MV-4-11 (cell line): ENCODE results near the gene MYBPHL.

Experiments used
- DNase-seq: peaks from one replicate; lab custom pipeline; 2025; lab: John Stamatoyannopoulos, UW

Gene MYBPHL

DNA sequence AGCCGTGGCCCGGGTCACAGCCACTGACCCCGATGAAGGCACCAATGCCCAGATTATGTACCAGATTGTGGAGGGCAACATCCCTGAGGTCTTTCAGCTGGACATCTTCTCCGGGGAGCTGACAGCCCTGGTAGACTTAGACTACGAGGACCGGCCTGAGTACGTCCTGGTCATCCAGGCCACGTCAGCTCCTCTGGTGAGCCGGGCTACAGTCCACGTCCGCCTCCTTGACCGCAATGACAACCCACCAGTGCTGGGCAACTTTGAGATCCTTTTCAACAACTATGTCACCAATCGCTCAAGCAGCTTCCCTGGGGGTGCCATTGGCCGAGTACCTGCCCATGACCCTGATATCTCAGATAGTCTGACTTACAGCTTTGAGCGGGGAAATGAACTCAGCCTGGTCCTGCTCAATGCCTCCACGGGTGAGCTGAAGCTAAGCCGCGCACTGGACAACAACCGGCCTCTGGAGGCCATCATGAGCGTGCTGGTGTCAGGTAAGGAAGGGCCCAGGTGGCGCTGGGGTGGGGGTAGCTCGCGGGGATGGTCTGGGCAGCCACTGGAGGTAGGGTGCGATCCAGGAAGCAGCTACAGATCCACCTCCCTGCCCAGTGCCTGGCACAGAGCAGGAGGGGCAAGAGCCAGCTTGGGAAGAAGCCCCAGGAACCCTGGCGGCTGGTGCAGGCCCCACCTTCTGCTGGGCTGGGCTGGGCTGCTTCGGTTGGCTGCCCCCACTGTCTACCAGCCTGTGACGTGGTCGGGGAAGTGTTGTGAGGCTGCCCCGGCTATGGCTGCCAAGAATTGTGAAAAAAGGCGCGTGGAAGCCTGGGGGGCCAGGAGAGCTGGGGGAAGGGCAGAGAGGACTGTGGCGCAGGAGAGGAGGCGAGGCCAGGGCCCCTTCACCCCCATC is 53.7 kb downstream of the MYBPHL start:
- no peak for DNase-seq

- no peak for DNase-seq
These were observed 54.5 kb downstream of the MYBPHL start for GRCh38 chr1:109252167-109252892.

DNA sequence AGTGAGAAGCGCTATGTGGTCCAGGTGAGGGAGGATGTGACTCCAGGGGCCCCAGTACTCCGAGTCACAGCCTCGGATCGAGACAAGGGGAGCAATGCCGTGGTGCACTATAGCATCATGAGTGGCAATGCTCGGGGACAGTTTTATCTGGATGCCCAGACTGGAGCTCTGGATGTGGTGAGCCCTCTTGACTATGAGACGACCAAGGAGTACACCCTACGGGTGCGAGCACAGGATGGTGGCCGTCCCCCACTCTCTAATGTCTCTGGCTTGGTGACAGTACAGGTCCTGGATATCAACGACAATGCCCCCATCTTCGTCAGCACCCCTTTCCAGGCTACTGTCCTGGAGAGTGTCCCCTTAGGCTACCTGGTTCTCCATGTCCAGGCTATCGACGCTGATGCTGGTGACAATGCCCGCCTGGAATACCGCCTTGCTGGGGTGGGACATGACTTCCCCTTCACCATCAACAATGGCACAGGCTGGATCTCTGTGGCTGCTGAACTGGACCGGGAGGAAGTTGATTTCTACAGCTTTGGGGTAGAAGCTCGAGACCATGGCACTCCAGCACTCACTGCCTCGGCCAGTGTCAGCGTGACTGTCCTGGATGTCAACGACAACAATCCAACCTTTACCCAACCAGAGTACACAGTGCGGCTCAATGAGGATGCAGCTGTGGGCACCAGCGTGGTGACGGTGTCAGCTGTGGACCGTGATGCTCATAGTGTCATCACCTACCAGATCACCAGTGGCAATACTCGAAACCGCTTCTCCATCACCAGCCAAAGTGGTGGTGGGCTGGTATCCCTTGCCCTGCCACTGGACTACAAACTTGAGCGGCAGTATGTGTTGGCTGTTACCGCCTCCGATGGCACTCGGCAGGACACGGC is 55.3 kb downstream of the MYBPHL start:
- no peak for DNase-seq

GRCh38 chr1:109250454-109251276 is 56.1 kb downstream of the MYBPHL start:
- DNase-seq, result no peak

DNA sequence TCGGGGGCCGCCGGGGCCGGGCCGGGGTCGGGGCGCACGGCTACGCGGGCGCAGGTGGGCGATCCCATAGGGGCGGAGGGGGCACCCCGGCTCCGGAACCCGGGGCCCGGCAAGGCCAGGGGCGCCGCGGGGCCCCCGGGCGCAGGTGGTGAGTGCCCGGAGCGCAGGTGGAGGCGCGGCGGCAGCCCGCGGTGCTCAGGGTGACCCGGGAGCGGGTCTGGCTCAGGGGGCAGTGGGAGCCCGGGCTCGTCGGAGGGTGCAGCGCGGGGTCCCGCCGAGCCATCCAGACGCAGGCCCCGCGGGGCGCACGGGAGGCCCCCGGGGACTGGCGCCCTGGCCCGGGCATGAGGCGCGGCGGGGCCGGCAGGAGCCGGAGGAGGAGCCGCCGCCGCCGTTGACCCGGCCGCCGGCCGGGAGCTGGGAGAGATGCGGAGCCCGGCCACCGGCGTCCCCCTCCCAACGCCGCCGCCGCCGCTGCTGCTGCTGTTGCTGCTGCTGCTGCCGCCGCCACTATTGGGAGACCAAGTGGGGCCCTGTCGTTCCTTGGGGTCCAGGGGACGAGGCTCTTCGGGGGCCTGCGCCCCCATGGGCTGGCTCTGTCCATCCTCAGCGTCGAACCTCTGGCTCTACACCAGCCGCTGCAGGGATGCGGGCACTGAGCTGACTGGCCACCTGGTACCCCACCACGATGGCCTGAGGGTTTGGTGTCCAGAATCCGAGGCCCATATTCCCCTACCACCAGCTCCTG is 57.0 kb downstream of the MYBPHL start:
- no peak for DNase-seq

DNA sequence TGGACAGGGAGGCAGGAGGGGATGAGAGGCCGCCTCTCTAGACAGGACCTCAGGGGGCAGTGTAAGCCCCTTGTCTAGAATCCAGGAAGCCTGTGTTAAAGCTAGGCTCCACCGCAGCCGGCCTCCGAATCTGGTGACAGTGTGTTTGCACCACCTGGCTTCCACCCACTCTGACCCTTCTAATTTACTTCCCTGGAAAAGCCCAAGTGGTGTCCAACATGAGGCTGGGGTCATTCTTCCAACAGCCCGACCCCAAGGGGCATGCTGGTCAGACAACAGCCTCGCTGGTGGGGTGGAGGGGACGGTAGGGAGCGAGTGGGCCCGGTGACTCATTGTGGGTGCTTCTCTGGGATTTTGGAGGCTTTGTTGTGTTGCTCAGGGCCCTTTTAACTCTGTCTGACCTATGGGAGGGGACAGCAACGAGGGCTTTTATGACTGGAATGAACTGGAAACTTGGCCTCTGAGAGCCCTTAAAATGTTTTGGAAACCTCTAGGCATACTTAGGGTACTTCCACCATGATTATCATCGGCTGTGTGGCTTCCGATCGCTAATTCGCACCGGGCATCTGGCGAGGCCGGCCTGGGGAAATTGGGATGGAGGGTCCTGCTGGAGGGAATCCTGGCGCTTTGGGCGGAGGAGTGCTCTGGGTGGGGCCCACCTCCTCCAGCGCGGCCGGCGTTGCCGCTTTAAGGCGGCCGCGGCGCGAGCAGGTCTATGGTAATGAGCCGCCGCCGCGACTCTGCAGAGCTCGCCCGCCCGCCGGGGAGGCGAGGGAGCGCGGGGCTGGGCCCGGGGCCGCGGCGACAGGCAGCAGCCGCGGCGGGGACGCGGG is 57.8 kb downstream of the MYBPHL start, which contains the start of gene CELSR2:
Gene CELSR2 (plus strand): TSS at position 743 of the 833 bp plus-strand sequence. CDS start 541 bp downstream, outside the sequence.
- peak; percentile 44 for DNase-seq

GRCh38 chr1:109248444-109248796 is 58.4 kb downstream of the MYBPHL start:
- DNase-seq, result no peak

DNA sequence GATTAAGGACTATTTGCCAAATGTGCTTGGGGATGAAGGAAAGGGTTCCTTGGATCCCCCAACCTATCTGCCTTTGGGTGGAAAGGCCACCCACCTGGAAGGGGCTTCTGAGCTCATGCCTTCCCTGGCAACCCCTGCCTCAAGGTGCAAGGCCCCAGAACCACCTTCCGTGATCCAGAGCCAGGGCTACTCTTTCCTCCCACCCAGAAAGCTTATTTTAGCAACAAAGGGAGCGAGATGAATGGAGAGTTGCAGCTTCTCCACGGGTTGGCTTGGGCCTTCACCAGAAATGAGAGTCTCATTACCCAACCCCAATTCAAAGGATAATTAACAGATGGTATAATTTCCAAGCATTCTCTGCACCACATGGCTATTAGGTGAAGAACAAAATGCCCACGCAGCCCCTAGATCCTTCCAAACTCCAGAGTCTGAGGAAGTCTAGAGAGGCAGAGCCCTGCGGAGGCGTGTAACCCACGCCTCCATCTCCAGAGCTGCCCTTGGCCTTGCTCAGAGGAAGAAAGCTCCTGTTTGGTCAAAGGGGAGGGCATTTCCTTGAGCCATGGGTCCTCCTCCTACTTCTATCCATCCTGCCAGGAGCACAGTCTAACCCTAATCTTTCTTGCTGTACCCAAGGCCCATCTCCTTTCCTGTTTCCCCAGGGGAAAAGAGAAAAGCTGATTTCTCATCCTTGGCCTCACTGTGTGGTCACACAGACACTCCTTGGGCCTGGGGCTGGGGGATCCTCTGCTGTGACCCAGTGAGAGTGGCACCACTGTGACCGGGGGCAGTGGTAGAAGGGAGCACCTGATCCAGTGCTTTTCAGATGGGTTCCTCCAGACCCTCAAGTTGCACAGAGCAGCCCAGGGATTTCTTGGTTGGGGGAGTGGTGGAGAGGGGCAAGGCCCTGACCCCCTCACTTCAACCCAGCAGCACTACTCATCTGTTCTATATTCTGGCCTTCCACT is 59.1 kb downstream of the MYBPHL start:
- DNase-seq, result no peak

DNA sequence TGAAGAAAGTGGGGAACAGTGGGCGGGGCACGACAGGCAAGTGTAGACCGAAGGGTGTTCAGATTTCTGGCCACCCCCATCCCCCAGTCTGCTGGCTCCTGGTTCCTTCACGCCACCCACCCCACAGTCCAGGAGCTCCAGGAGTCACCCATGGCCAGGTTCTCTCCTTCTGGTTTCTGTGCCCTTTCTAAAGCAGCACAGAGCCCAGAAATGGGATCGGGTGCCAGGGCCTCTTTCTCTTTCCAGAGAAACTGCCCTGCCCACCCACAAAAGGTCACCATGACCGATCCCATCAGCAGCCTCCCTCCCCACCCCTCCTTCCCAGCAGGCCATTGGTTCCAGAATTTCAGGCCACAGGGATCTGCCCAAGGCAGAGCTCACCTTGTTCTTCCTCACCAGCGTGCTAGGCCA is 60.7 kb downstream of the MYBPHL start:
- DNase-seq, result no peak

DNA sequence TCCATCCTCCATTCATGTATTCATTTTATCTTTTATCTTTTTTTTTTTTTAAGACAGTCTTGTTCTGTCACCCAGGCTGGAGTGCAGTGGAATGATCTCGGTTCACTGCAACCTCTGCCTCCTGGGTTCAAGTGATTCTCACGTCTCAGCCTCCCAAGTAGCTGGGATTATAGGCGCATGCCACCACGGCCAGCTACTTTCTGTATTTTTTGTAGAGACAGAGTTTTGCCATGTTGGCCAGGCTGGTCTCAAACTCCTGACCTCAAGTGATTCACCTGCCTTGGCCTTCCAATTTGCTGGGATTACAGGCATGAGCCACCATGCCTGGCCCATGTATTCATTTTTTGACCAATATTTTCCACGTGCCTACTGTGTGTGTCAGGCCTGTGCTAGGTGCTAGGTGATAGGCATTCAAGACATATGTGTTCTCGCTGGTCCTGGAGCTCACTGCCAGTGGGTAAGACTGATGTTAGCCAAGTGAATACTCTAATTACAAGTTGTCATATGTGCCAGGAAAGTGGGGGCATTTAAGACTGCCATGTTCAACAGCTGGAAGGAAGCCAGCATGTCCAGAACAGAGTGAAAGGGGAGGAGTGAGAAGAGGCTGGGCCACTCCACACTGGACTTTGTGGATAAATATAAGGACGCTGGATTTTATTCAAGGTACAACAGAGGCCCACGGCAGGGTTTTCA is 62.8 kb downstream of the MYBPHL start:
- DNase-seq, result no peak

DNA sequence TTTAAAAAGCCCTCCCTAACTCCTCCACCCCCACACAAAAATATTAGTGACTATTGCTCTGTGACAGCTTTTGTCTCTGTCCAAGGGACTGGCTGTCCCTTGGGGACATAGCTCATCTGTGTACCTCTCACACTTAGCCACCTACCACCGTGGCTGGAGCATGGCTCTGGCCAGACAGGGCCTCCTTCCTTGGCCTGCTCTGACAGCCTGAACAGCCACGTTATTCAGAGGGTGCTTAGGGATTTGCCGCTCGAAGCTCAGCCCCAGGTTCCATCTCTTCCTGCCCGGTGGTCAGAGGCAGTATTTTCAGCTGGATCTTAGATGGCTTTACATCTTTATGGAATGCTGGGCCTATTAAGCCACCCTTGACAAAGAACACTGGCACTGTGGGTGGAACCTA is 63.6 kb downstream of the MYBPHL start:
- DNase-seq, result no peak

- DNase-seq, result no peak
These were observed 64.4 kb downstream of the MYBPHL start for GRCh38 chr1:109242387-109242786.
